PC-9 (cell line): Measurements from ENCODE around the gene MRPS18B. TPM values are rescaled to one million over a fixed set of nuclear protein-coding genes. Genes with fewer than 3 reads are reported as not detected.

Experiments
- BruUV-seq: library from RNA; stranded (reverse); fragments of 400-500 nt; replicated peaks from 2 replicates; lab custom pipeline; 2021; lab: Mats Ljungman, UMichigan
- CTCF ChIA-PET: fragments of 300-600 bp; sonication (Branson Sonifier 250); formaldehyde crosslinking; loops from one replicate; lab custom pipeline; 2022; ENCODE audit warnings: antibody characterized with exemption; lab: Charles Lee
- POLR2A ChIA-PET: fragments of 300-600 bp; sonication (Branson Sonifier 250); formaldehyde crosslinking; loops from one replicate; lab custom pipeline; 2022; ENCODE audit warnings: antibody characterized with exemption; ENCODE audit not compliant: unreplicated experiment; lab: Charles Lee
- DNase-seq, 2 experiments: peaks; one replicate each; pipeline versions ENCODE4 v3.0.0 to v3.0.0-alpha.2; 2015 to 2022; ENCODE audit warnings: mixed read lengths in 1 of 2
- H2AFZ ChIP-seq: fragments of 200-600 bp; sonication (generic); 2 replicates; pipeline ENCODE4 v1.8.1; 2017; ENCODE audit warnings: antibody characterized with exemption
- H3F3A ChIP-seq: fragments of 200-600 bp; sonication (generic); 2 replicates; pipeline ENCODE4 v1.8.1; 2017; ENCODE audit warnings: antibody characterized with exemption, mild to moderate bottlenecking, low read depth; ENCODE audit not compliant: insufficient read depth
- H3K27ac ChIP-seq: fragments of 200-600 bp; sonication (generic); 2 replicates; pipeline ENCODE4 v1.6.1; 2016; ENCODE audit warnings: mixed run types
- H3K27me3 ChIP-seq: fragments of 200-600 bp; sonication (generic); 2 replicates; pipeline ENCODE4 v1.6.1; 2016; ENCODE audit warnings: low read depth, mixed run types; ENCODE audit not compliant: insufficient read depth
- H3K36me3 ChIP-seq: fragments of 200-600 bp; sonication (generic); 2 replicates; pipeline ENCODE4 v1.6.1; 2016; ENCODE audit warnings: low read depth, mixed run types
- H3K4me1 ChIP-seq: fragments of 200-600 bp; sonication (generic); replicated peaks from 2 replicates; pipeline ENCODE4 v1.6.1; 2016; ENCODE audit warnings: mixed run types; ENCODE audit not compliant: insufficient read depth
- H3K4me2 ChIP-seq: fragments of 200-600 bp; sonication (generic); 2 replicates; pipeline ENCODE4 v1.6.1; 2017; ENCODE audit warnings: mixed run types
- H3K4me3 ChIP-seq: fragments of 200-600 bp; sonication (generic); 2 replicates; pipeline ENCODE4 v1.6.1; 2016; ENCODE audit warnings: mixed run types
- H3K79me2 ChIP-seq: fragments of 200-600 bp; sonication (generic); 2 replicates; pipeline ENCODE4 v1.6.1; 2017; ENCODE audit warnings: low read depth, mixed run types
- H3K9me2 ChIP-seq: fragments of 200-600 bp; sonication (generic); 2 replicates; pipeline ENCODE4 v1.8.1; 2017; ENCODE audit warnings: mild to moderate bottlenecking; ENCODE audit not compliant: insufficient read depth
- H3K9me3 ChIP-seq: fragments of 200-600 bp; sonication (generic); 2 replicates; pipeline ENCODE4 v1.8.1; 2016; ENCODE audit warnings: low read depth; ENCODE audit not compliant: insufficient read depth
- H4K20me1 ChIP-seq: fragments of 200-600 bp; sonication (generic); 2 replicates; pipeline ENCODE4 v1.8.1; 2017; ENCODE audit not compliant: insufficient read depth
- CTCF ChIP-seq: fragments of 200-600 bp; sonication (generic); conservative IDR thresholded peaks from 2 replicates; pipeline ENCODE4 v1.6.1; 2017; ENCODE audit warnings: mixed run types, antibody characterized with exemption, mild to moderate bottlenecking, moderate library complexity
- EZH2 ChIP-seq: fragments of 200-600 bp; sonication (generic); IDR thresholded peaks from 2 replicates; pipeline ENCODE4 v1.8.0; 2017; ENCODE audit warnings: antibody characterized with exemption, low read depth
- intact Hi-C: fragments of 100-400 bp; cut with micrococcal nuclease; formaldehyde crosslinking; loops from one replicate; pipeline ENCODE4 v1.10.0; 2022; ENCODE audit not compliant: unreplicated experiment
- total RNA-seq: library from RNA; stranded (reverse); gene quantifications from 2 replicates; pipeline ENCODE4 v1.2.3, GENCODE V29; 2021

MRPS18B gene
- total RNA-seq, 1 experiment from 2014 or later: 86.8 TPM

GRCh38 chr6:30641048-30641447 lies 23.4 kb downstream of the MRPS18B start:
- no peaks in the 10 kb centered on the region for H3K27me3 ChIP-seq
- H3K79me2 ChIP-seq: peaks cover 4% of the 10 kb centered on the region; the same call in 1 of the 2 replicates
- BruUV-seq: no TSS peak
- H3K9me2 ChIP-seq: no peaks in the 10 kb centered on the region
- H3K4me1 ChIP-seq: peaks cover under 1% of the 10 kb centered on the region; the same call in 1 of the 2 replicates
- POLR2A ChIA-PET: interaction anchor here (0.7 kb wide), 1 partner anchor 473 kb away, joined by 7 read pairs; no protein-coding TSS in a partner anchor
- H3K4me3 ChIP-seq: no peak overlapping the region
- H3F3A ChIP-seq: peaks cover 3% of the 10 kb centered on the region; the same call in 1 of the 2 replicates
- CTCF ChIA-PET: no interaction called here
- DNase-seq: no peak
- H3K27ac ChIP-seq: no peak overlapping the region
- TF ChIP-seq CTCF (no peak), EZH2 (no peak)
- intact Hi-C loops: no loop called here
- no peak overlapping the region for H2AFZ ChIP-seq
- no peaks in the 10 kb centered on the region for H3K9me3 ChIP-seq
- no peaks in the 10 kb centered on the region; the same call in 1 of the 2 replicates for H4K20me1 ChIP-seq
- H3K36me3 ChIP-seq: peaks cover 4% of the 10 kb centered on the region; the same call in 1 of the 2 replicates
- H3K4me2 ChIP-seq: no peak overlapping the region

- no peaks in the 10 kb centered on the region for H3K9me3 ChIP-seq
- peaks cover 4% of the 10 kb centered on the region for H4K20me1 ChIP-seq
- no peak overlapping the region for H3K4me2 ChIP-seq
- no peaks in the 10 kb centered on the region; the same call in 1 of the 2 replicates for H3K36me3 ChIP-seq
- ChIA-PET POLR2A (no interaction called here), CTCF (no interaction called here)
- H3K27ac ChIP-seq: no peak overlapping the region
- H3K9me2 ChIP-seq: no peaks in the 10 kb centered on the region
- H3F3A ChIP-seq: peaks cover 3% of the 10 kb centered on the region; the same call in 1 of the 2 replicates
- no peak for TF ChIP-seq CTCF
- TF ChIP-seq EZH2: no peak
- peaks cover 8% of the 10 kb centered on the region for H3K4me1 ChIP-seq
- intact Hi-C loops: no loop called here
- DNase-seq: no peak
- BruUV-seq: no TSS peak
- H2AFZ ChIP-seq: no peak overlapping the region
- no peaks in the 10 kb centered on the region for H3K27me3 ChIP-seq
- H3K4me3 ChIP-seq: no peak overlapping the region
- peaks cover 21% of the 10 kb centered on the region for H3K79me2 ChIP-seq
Measured at GRCh38 chr6:30643656-30644055, 26.0 kb downstream of the MRPS18B start.

- Histone ChIP-seq H2AFZ (no peak overlapping the region), H3F3A (peaks cover 4% of the 10 kb centered on the region; the same call in 1 of the 2 replicates), H3K9me3 (no peaks in the 10 kb centered on the region), H3K27me3 (no peaks in the 10 kb centered on the region), H3K36me3 (no peaks in the 10 kb centered on the region; the same call in 1 of the 2 replicates), H3K79me2 (peaks cover 31% of the 10 kb centered on the region), H3K4me1 (peaks cover 8% of the 10 kb centered on the region), H4K20me1 (peaks cover 4% of the 10 kb centered on the region), H3K4me3 (no peak overlapping the region), H3K27ac (no peak overlapping the region), H3K9me2 (no peaks in the 10 kb centered on the region), H3K4me2 (no peak overlapping the region)
- BruUV-seq: no TSS peak
- intact Hi-C loops: no loop called here
- DNase-seq: no peak
- ChIA-PET POLR2A (interaction anchor here (0.6 kb wide), 1 partner anchor 26 kb away, joined by 3 read pairs; no protein-coding TSS in a partner anchor), CTCF (no interaction called here)
- TF ChIP-seq CTCF (no peak), EZH2 (no peak)
Measured at GRCh38 chr6:30644769-30645168, 27.1 kb downstream of the MRPS18B start.
